Ishikawa (cell line): Measurements from ENCODE around the gene PIGU.

Experiments used
- CEBPB ChIP-seq: IDR thresholded peaks from 2 replicates; pipeline ENCODE4 v1.6.1; 2012
- CREB1 ChIP-seq: IDR thresholded peaks from 2 replicates; pipeline ENCODE4 v1.6.1; 2012; ENCODE audit warnings: low read depth
- EGR1 ChIP-seq: IDR thresholded peaks from 2 replicates; pipeline ENCODE4 v1.6.1; 2012
- EP300 ChIP-seq: IDR thresholded peaks from 2 replicates; pipeline ENCODE4 v1.6.1; 2012; ENCODE audit warnings: borderline replicate concordance
- FOXM1 ChIP-seq: IDR thresholded peaks from 2 replicates; pipeline ENCODE4 v1.6.1; 2012; ENCODE audit warnings: low read depth, borderline replicate concordance
- MAX ChIP-seq: IDR thresholded peaks from 2 replicates; pipeline ENCODE4 v1.6.1; 2012
- NFIC ChIP-seq: IDR thresholded peaks from 2 replicates; pipeline ENCODE4 v1.6.1; 2012
- RAD21 ChIP-seq: IDR thresholded peaks from 2 replicates; pipeline ENCODE4 v1.6.1; 2012; ENCODE audit warnings: low read depth
- REST ChIP-seq: IDR thresholded peaks from 2 replicates; pipeline ENCODE4 v1.6.1; 2012; ENCODE audit warnings: low read depth, mild to moderate bottlenecking
- TAF1 ChIP-seq: IDR thresholded peaks from 2 replicates; pipeline ENCODE4 v1.6.1; 2012; ENCODE audit warnings: low read depth, mild to moderate bottlenecking
- TCF12 ChIP-seq: IDR thresholded peaks from 2 replicates; pipeline ENCODE4 v1.6.1; 2012; ENCODE audit warnings: low read depth
- TEAD4 ChIP-seq: IDR thresholded peaks from 2 replicates; pipeline ENCODE4 v1.6.1; 2012
- USF1 ChIP-seq: IDR thresholded peaks from 2 replicates; pipeline ENCODE4 v1.6.1; 2012
- YY1 ChIP-seq: IDR thresholded peaks from 2 replicates; pipeline ENCODE4 v1.6.1; 2012; ENCODE audit warnings: low read depth
- ZBTB7A ChIP-seq: IDR thresholded peaks from 2 replicates; pipeline ENCODE4 v1.6.1; 2012; ENCODE audit warnings: low read depth

PIGU gene

GRCh38 chr20:34669094-34669493, 7.8 kb downstream of the PIGU start:
- TF ChIP-seq ZBTB7A (no peak), NFIC (no peak), EGR1 (no peak), TCF12 (no peak), REST (no peak), TEAD4 (no peak), MAX (no peak)

- TF ChIP-seq CREB1, result no peak
- no peak for TF ChIP-seq TEAD4
- no peak for TF ChIP-seq CEBPB
- no peak for TF ChIP-seq EGR1
- TF ChIP-seq YY1, result no peak
- no peak for TF ChIP-seq REST
- TF ChIP-seq ZBTB7A, result no peak
- TF ChIP-seq USF1, result no peak
- no peak for TF ChIP-seq RAD21
- TF ChIP-seq NFIC, result no peak
- no peak for TF ChIP-seq TCF12
- TF ChIP-seq EP300, result no peak
- TF ChIP-seq MAX, result no peak
- TF ChIP-seq FOXM1, result no peak
- TF ChIP-seq TAF1, result no peak
These were observed 13.5 kb downstream of the PIGU start for GRCh38 chr20:34663213-34663943.

GRCh38 chr20:34654207-34654744, 22.6 kb downstream of the PIGU start:
- TF ChIP-seq TEAD4 (no peak), CEBPB (no peak), TAF1 (no peak), ZBTB7A (no peak), YY1 (no peak), TCF12 (no peak), FOXM1 (no peak), CREB1 (no peak), REST (no peak), EGR1 (no peak), EP300 (no peak), USF1 (no peak), NFIC (no peak), MAX (no peak)

- TF ChIP-seq EGR1, result no peak
- no peak for TF ChIP-seq REST
- TF ChIP-seq YY1, result no peak
- no peak for TF ChIP-seq CEBPB
- TF ChIP-seq USF1, result no peak
- TF ChIP-seq TCF12, result no peak
- TF ChIP-seq NFIC, result no peak
- TF ChIP-seq ZBTB7A, result no peak
- no peak for TF ChIP-seq RAD21
- no peak for TF ChIP-seq TEAD4
- no peak for TF ChIP-seq TAF1
- TF ChIP-seq CREB1, result no peak
- no peak for TF ChIP-seq MAX
- no peak for TF ChIP-seq EP300
- no peak for TF ChIP-seq FOXM1
These were observed 25.7 kb downstream of the PIGU start for GRCh38 chr20:34651200-34651599.
